DMS79 (cell line): ENCODE measurements around the gene AHI1.
A peak's percentile ranks its signal among the peaks of the same experiment; 100 is the strongest.
"Not testable (repeated sequence)": the region's sequence is repeated elsewhere in the genome, so short reads cannot be mapped to it uniquely, and the experiment has no call there.

Experiments
- DNase-seq: peaks from one replicate; lab custom pipeline; 2025; lab: John Stamatoyannopoulos, UW

Gene AHI1

DNA sequence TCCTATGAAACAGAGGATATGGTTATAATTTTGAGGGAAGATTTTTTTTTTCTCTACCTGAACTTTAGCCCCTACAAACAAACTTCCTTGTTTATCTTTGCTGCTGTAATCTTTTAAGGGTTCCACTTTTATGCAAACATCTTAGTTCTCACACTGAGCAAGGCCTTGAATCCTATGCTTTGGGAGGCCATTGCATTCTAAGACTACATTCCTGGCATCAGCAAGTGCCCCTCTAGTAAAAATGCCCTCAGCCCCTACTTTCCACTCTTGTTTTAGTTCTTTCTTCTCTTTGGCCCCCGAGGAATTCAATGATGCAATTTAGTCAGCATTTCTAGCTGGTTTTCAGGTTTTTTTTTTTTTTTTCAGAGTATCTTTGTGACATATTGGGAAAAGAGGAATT, 8.1 kb upstream of the AHI1 start:
- DNase-seq: no peak

DNA sequence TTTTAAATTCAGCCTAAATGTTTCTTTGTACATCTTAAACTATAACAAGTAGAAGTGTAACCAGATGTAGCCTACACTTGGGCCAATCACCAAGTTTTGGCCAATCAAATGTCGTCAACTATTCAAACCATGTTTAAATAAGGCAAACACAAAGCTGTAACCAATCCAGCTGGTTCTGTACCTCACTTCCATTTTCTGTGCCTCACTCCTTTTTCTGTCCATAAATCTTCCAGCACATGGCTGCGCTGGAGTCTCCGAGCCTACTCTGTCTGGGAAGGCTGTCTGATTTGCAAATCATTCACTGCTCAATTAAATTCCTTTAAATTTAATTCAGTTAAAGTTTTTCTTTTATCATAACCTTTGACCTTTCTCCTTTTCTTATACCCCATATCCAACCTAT, 7.7 kb upstream of the AHI1 start:
- no peak for DNase-seq

DNA sequence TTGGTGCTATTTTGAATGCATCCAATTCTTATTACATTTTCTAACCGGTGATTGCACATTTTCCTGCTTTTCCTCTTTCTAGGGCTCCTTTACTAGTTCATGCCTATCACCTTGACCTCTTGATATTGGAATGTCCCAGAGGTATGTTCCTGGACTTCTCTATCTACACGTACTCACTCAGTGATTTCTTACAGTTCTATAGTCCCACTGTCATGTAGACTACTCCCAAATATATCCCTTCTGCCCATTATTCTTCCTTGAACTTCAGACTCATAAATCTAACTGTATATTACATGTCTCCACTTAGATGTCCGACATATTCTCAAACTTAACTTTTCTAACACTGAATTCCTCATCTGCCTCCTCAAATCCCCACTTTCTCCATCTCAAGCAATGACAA, 7.2 kb upstream of the AHI1 start:
- no peak for DNase-seq

DNA sequence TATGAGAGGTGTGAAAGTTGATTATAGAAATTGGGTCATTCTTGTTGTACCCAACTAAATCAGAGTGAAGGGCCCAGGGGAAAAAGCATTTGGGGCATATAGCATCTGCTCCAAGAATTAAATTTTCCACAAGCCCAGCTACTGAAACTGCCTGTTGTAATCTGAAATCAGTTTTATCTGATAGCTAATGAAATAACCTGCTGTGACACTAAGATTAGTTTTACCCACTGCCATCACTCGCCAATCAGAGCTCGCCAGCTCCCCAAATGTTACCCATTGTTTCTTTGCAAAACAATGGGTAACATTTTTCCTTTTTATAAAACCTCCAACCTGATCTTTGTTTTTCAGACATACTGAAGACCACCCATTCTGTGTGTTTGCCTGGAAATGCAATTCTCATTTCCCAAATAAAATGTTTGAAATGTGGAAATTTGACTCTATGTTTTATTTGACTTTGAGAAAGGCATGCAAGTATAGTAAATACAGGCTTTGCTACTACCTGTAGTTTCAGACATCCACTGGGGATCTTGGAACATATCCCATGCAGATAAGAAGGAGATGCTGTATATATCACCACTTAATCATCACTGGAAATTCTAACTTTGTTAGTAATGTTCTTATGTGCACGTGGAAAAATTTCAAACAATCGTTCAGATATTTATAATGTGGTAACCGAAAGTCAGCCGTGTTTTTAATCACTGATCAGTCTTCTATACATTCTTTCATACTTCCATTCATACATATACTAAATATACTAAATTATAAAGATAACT, 6.3 kb upstream of the AHI1 start:
- no peak for DNase-seq

DNA sequence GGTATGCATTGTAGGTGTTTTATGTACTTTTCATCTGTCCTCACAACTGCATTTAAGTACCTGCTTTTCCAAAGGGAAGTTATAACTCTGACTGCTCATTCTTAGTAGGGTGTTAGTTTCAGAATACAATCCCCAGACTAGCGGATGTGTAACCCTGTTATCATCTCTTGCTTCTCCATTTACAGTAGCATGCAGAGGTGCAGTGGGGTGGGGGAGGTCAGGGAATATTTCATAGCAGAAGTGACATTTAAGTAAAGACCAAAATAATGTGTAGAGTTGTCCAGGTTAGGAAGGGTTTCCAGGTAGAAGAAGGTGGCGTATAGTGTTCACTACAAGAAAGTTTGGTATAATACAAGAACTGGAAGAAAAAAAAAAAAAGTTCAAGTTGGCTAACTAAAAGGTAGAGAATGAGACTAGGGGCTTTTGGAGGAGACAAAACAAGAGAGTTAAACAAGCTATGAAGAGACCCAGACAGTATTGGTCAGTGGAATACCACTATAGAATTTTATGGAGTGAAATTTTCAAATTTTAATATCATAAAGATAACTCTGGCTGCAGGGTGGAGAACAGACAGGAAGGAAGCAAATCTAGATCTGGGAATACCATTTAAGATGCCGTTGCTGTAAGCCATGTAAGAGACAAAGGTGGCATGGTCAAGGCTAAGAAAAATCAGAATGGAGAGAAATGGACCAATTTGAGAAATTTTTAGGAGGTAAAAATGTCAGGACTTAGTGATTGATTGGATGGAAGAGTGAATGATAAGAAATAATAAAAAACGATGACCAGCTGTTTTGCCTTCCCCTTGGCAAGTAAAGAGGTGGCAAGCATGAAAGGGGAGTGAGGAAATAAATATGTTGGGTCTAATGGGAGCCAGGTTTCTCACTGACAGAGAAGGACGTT, 2.2 kb upstream of the AHI1 start:
- no peak for DNase-seq

DNA sequence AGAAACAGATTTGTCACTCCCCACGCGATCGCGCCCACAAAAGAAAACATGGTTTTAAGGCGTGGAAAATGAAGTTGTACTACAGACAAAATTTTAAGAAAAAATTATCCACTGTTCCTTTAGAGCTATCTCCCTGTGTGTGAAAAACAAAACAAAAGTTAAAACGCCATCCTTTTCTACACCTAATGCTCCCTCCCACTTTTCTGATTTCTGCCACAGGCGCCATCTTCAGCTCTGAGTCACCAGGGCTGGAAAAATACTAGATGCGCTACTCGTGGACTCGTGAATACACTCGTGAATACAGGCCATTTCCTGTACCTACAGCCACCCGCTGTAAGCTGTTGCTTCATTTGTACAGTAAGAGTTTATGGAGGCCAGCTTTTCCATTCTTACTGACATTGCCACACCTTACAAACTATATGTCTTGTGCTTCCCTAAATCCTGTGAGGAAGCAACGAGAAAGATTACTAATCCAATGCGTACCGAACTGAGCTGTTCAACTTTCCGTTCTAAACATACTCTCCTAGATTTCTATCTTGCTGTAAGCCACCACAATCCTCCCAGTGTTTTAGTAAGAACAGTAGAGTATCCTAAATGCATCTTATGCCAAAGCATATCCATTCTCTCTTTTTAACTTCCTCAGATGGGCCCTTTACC, 773 bp upstream of the AHI1 start:
- peak; percentile 74 for DNase-seq

DNA sequence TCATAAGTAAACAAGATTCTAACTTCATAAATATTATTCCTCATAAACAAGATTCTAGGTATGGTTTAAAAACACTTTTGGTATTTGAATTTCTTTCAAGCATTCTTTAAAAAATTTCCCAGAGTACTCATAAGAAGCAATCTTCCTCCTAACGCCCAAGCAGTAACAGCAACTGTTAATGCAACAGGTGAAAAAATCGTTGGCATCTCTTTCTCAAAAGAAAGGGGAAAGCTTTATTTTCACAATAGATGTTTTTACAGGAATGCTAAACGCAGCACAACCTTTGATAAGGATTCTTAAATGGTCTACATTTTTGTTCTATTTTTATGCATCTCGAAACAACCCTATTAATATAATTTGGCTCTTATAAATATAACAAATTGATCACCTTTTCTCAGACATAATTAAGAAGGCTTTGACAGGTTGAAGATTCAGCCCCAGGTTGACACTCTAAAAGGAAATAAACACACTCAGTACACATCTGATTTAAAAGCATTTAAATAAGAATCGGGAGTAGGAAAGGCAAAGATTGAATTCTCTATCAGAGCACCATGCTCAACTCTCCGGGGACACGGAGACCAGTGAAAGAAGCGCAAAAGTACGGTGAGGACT, 634 bp downstream of the AHI1 start:
- DNase-seq: peak; percentile 2

DNA sequence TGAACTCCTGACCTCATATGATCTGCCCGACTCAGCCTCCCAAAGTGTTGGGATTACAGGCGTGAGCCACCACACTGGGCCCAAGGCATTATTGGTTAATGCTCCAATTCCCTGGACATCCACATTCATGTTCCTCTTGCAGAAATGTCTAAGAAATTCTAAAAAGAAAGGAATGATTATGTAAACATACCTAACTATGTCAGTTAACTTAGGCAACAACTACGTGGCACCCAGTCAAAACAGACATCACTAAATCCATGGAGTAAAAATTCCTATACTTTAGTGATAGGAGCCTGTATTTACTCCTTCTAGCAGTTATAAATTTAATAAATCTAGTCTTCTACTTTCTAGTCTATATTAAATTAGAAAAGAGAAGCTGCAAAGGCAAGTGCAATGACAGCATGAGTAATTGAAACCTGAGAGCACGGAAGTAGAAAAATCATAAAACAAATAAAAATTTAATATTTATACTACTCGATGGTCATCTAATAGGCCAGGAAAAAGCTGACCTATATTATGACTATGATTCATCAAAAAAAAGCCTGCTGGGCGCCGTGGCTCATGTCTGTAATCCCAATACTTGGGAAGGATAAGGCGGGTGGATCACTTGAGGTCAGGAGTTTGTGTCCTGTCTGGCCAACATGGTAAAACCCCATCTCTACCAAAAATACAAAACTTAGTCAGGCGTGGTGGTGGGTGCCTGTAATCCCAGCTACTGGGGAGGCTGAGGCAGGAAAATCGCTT, 4.2 kb downstream of the AHI1 start:
- no peak for DNase-seq

DNA sequence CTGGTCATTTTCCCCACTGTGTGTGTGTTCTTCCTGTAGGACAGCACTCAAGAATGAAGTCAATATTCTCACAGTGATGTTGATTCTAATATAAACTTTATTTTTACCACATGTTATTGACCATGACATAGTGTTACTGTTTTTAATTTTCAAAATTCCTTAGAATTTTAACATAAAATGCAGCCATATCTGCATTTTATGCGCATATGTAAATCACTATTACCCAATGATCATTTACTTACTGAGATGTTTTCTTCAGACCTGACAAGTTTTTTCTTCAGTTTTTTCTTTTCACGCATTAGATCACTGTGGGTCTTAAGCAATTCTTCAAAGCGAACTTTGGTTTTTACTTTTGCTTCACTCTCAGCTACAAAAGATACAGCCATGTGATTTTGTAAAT, 7.2 kb downstream of the AHI1 start:
- no peak for DNase-seq

DNA sequence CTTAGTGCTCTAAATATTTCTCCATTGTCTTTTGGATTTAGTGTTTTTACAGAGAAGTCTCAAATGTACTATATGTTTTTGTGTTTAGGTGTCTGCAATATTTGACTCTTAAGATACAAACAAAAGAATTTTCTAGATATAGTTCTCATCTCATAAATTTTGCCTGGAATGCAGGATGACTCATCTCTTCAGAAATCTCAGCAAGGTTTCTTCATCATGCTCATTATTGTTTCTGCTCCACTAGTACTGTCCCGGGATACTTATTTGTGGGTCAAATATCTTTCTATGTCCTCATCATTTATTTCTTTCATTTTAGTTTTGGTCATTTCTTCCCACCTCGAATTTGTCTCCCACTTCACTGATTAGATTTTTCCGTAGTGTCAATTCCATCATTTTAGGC, 9.5 kb downstream of the AHI1 start:
- DNase-seq: no peak

DNA sequence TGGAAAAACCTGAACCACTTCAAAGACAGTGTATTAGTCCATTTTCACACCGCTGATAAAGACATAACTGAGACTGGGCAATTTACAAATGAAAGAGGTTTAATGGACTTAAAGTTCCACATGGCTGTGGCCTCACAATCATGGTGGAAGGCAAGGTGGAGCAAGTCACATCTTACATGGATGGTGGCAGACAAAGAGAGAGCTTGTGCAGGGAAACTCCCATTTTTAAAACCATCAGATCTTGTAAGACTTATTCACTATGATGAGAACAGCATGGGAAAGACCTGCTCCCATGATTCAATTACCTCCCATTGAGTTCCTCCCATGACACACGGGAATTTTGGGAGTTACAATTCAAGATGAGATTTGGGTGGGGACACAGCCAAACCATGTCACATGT, 13.6 kb downstream of the AHI1 start:
- DNase-seq: not testable (repeated sequence)

DNA sequence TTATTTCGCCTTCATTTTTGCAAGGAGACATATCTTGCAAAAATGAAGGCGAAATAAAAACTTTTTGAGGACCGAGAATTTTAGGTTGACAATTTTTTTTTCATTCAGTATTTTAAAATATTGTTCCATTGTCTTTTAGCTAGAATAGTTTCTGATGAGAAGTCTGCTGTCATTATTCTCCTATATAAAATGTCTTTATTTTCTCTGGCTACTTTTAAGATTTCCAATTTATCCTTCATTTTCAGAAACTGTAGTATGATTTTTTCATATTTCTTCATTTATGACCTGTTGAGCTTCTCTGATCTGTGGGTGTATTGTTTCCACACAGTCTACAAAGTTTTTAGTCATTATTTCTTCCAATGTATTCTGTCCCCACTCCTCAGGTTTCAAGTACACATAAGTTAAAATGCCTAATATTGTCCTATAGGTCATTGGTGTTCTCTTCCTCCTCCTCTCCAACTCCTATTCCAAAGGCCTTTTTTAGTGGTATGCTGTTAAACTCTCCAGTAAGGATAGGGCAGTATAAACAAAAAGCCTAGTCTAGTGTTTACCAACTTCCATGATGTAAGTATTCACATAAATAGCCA, 15.7 kb downstream of the AHI1 start:
- DNase-seq: no peak

DNA sequence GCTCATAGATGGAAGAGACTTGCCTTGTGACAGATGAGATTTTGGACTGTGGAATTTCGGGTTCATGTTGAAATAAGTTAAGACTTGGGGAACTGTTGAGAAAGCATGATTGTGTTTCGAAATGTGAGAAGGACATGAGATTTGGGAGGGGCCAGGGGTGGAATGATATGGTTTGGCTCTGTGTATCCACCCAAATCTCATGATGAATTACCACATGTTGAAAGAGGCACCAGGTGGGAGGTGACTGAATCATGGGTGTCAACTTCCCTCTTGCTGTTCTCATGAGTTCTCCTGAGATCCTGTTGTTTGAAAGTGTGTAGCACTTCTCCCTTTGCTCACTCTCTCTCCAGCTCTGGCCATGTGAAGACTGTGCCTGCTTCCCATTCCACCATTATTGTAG, 17.9 kb downstream of the AHI1 start:
- DNase-seq: no peak

DNA sequence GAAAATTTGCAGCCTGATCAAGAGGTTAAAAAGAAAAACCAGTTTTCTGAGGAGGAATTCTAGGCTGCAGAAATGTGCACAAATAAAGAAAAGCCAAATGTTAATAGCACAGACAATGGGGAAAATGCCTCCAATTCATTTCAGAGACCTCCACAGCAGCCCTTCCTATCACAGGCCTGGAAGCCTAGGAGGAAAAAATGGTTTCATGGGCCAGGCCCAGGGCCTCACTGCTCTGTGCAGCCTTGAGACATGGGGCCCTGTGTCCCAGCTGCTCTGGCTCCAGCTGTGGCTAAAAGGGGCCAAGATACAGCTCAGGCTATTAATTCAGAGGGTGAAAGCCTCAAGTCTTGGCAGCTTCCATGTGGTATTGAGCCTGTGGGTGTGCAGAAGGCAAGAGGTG, 18.9 kb downstream of the AHI1 start:
- DNase-seq: no peak

DNA sequence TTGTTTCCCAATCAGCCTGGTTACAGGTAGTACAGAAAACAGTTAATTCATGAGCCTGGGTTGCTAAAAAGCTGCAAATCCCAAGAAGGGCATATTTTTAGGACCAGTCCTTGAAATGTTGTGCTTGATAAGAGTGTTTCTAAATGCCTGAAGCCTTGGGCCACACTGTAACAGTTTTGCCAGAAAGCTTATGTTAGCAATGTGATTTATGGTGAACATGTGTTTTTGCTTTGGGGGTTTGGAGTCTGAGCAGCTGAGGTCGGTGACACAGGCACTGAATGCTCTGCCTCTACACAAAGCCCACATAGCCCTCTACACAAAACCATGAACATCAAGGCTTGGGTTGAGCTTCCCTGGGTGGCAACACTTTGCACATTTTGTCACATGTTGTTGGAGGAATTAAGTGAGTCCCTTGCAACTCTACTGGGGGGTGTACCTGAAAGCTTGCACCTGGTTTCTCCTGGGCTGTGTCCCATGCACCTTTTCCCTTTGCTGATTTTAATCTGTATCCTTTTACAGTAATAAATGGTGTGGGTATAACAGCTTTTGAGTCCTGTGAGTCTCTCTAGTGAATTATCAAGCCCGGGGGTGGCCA, 22.2 kb downstream of the AHI1 start:
- no peak for DNase-seq

DNA sequence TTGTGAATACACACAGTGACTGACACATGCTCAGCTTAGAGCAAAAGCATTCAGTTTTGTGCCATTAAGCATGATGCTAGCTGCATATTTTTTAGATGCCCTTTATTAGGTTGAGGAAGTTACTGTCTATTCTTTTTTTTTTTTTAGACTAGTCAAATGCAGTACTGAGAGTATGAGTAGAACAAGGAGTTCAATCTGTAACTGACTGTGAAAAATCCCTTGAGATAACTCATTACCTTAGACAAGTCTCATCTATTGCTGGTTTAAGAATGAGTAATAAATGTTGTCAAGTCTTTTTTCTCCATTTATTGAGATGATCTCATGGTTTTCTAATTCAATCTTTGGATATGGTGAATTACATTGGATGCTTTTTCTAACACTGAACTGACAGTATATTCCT, 23.2 kb downstream of the AHI1 start:
- DNase-seq: no peak

DNA sequence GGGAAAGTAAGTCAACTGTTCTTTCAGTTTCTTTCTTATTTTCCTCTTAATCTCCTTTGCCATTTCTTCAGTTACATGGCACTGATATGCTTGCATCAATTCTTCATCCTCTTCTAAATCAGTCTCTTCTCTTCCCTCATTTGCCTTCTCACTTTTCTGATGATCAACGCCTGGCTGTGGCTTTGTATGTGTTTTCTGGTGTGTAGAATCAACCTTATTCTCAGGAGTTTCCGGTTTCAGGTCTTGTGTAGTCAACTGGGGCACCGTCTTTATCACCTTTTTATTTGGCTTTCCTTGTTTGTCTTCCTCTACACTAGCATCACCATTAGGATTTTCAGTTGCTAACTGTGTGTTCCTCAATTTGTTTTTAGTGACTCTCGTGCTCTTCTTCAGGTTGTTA, 31.6 kb downstream of the AHI1 start:
- no peak for DNase-seq

DNA sequence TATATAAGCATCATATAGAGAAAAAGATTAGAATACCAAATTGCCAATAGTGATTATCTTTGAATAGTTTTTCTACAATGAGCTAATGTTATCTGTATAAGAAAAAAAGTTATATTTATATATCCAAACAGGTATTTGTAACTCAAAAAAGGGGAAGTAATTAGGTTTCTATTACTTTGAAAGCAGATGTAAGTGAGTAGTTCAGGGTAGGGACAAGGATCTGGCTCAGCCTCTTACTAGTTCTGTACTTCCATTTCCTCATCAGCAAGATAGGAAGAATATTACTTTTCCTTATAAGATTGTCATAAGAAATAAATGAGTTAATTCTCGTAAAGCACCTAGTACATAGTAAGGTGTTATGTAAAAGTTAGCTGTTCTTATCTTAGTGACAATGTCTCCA, 32.2 kb downstream of the AHI1 start:
- no peak for DNase-seq

DNA sequence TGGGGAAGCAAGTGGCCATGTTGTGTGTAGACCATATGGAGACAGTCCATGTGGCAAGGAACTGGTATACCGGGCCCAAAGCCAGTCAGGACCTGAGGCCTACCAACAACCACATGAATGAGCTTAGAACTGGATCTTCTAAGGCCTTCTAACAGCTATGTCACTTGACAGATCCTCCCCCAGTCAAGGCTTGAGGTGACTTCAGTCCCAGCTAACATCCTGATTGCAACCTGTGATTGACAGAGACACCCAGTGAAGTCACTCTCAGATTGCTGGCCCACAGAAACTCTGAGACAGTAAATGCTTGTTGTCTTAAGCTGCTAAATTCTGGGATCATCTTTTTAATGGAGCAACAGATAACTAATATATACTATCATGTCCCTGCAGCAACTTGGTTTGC, 32.9 kb downstream of the AHI1 start:
- no peak for DNase-seq

DNA sequence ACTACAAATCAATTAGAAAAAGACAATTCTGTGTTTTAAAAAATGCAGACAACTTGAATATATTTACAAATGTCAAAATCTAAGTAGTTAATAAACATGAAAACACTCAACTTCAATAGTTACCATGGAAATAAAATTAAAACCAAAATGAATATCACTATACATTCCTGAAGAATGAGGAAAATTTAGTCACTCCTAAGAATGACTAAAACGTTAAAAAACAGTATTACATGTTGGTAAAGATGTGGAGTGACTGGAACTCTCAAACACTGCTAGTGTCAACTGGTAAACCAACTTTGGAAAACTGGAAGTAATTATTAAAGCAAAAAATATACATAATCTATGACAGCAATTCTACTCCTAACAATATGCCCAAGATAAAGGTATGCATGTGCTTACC, 36.3 kb downstream of the AHI1 start:
- DNase-seq: no peak

DNA sequence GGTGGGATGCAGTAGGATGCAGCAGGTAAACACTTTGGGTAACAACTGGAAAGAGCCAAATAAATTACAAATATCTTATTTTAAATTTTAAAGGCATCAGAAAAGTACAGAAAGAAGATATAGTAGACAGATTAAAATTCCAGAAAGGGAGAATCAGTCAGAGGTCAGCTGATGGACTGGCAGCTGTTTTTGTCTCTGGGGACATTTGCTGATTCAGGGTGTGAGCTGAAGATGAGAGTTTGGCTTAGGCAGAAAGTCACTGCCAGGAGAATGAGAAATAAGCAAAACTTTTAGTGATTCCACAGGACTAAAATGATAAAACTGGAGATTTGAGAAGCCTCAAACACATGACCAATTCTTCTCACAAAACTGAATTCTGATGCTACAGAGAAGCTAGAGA, 39.5 kb downstream of the AHI1 start:
- no peak for DNase-seq
